HEK293 (cell line): ENCODE results near the gene RAC2.

Experiments
- CTCF ChIA-PET: fragments of 350-600 bp; formaldehyde crosslinking; extraction: SDS; loops from one replicate; lab custom pipeline; 2021; ENCODE audit warnings: antibody characterized with exemption; lab: Yijun Ruan, JAX
- POLR2A ChIA-PET: fragments of 300-600 bp; formaldehyde crosslinking; extraction: SDS; loops from one replicate; lab custom pipeline; 2020; ENCODE audit warnings: antibody characterized with exemption, inconsistent platforms; lab: Yijun Ruan, JAX
- H3K27ac ChIP-seq: fragments of 200-500 bp; sonication (Bioruptor generic); 2 replicates; pipeline ENCODE4 v1.5.1; 2014; ENCODE audit warnings: low read depth, low read length, control low read depth, inconsistent platforms; ENCODE audit errors: extremely low read depth
- H3K36me3 ChIP-seq, 2 experiments: fragments of 200-500 bp in 1 of 2; sonication (Bioruptor generic) in 1 of 2; 1 replicate in 1 of 2; 2 replicates in 1 of 2; pipeline ENCODE4 v1.5.1; 2014 to 2017; ENCODE audit warnings: inconsistent platforms in 2 of 2, low read length in 2 of 2; ENCODE audit not compliant: control insufficient read depth in 2 of 2, insufficient read depth in 1 of 2
- H3K4me1 ChIP-seq: fragments of 200-500 bp; sonication (Bioruptor generic); 2 replicates; pipeline ENCODE4 v1.5.1; 2014; ENCODE audit warnings: mild to moderate bottlenecking, low read length, inconsistent platforms; ENCODE audit not compliant: control insufficient read depth, insufficient read depth
- H3K4me3 ChIP-seq: 2 replicates; pipeline ENCODE4 v1.5.1; 2011; ENCODE audit warnings: low read depth, mild to moderate bottlenecking, control low read depth, low read length, moderate library complexity
- H3K9me3 ChIP-seq: fragments of 200-500 bp; sonication (Bioruptor generic); 2 replicates; pipeline ENCODE4 v1.5.1; 2014; ENCODE audit warnings: low read depth, low read length, inconsistent platforms; ENCODE audit not compliant: control insufficient read depth, insufficient read depth
- PBX3 ChIP-seq: sonication (generic); formaldehyde crosslinking; IDR thresholded peaks from 2 replicates; pipeline ENCODE4 v1.8.1; 2022; ENCODE audit warnings: mild to moderate bottlenecking, moderate library complexity, missing genetic modification reagents
- REST ChIP-seq: fragments of 450-650 bp; formaldehyde crosslinking; IDR thresholded peaks from 2 replicates; pipeline ENCODE4 v1.5.1; 2016; ENCODE audit warnings: missing biosample characterization, missing genetic modification characterization
- SP3 ChIP-seq: fragments of 450-650 bp; formaldehyde crosslinking; IDR thresholded peaks from 2 replicates; pipeline ENCODE4 v1.5.1; 2016; ENCODE audit warnings: missing biosample characterization, missing genetic modification characterization
- TCF7L2 ChIP-seq: IDR thresholded peaks from 2 replicates; pipeline ENCODE4 v1.6.1; 2011; ENCODE audit warnings: low read depth, mild to moderate bottlenecking, inconsistent platforms, low read length, moderate library complexity, borderline replicate concordance
- YY2 ChIP-seq: fragments of 450-650 bp; formaldehyde crosslinking; IDR thresholded peaks from 2 replicates; pipeline ENCODE4 v1.5.1; 2016; ENCODE audit warnings: missing biosample characterization, missing genetic modification characterization
- ZFP3 ChIP-seq: fragments of 450-650 bp; formaldehyde crosslinking; IDR thresholded peaks from 2 replicates; pipeline ENCODE4 v1.5.1; 2016; ENCODE audit warnings: low read depth, missing biosample characterization, missing genetic modification characterization
- ZNF10 ChIP-seq: fragments of 450-650 bp; formaldehyde crosslinking; IDR thresholded peaks from 2 replicates; pipeline ENCODE4 v1.5.1; 2017; ENCODE audit warnings: missing biosample characterization, missing genetic modification characterization
- ZNF214 ChIP-seq: fragments of 450-650 bp; formaldehyde crosslinking; IDR thresholded peaks from 2 replicates; pipeline ENCODE4 v1.5.1; 2017; ENCODE audit warnings: missing biosample characterization, mild to moderate bottlenecking, missing genetic modification characterization, borderline replicate concordance
- ZNF514 ChIP-seq: fragments of 450-650 bp; formaldehyde crosslinking; IDR thresholded peaks from 2 replicates; pipeline ENCODE4 v1.5.1; 2016; ENCODE audit warnings: missing biosample characterization, missing genetic modification characterization
- ZNF571 ChIP-seq: fragments of 450-650 bp; formaldehyde crosslinking; IDR thresholded peaks from 2 replicates; pipeline ENCODE4 v1.5.0; 2017; ENCODE audit warnings: missing biosample characterization, missing genetic modification characterization
- ZNF585B ChIP-seq: fragments of 450-650 bp; formaldehyde crosslinking; IDR thresholded peaks from 2 replicates; pipeline ENCODE4 v1.5.1; 2016; ENCODE audit warnings: missing biosample characterization, missing genetic modification characterization
- ZNF596 ChIP-seq: fragments of 450-650 bp; IDR thresholded peaks from 2 replicates; pipeline ENCODE4 v1.5.0; 2018; ENCODE audit warnings: missing biosample characterization, mild to moderate bottlenecking, missing genetic modification characterization, moderate library complexity
- ZNF660 ChIP-seq: fragments of 450-650 bp; IDR thresholded peaks from 2 replicates; pipeline ENCODE4 v1.5.1; 2018; ENCODE audit warnings: missing biosample characterization, mild to moderate bottlenecking, missing genetic modification characterization
- ZNF692 ChIP-seq: fragments of 450-650 bp; formaldehyde crosslinking; IDR thresholded peaks from 2 replicates; pipeline ENCODE4 v1.5.1; 2016; ENCODE audit warnings: missing biosample characterization, missing genetic modification characterization
- ZNF704 ChIP-seq: fragments of 450-650 bp; formaldehyde crosslinking; IDR thresholded peaks from 2 replicates; pipeline ENCODE4 v1.5.1; 2016; ENCODE audit warnings: missing biosample characterization, missing genetic modification characterization

The RAC2 gene

GRCh38 chr22:37182101-37182948 lies 61.7 kb downstream of the RAC2 start:
- Histone ChIP-seq H3K4me1 (no peaks in the 10 kb centered on the region; the same call in 1 of the 2 replicates), H3K27ac (no peak overlapping the region), H3K9me3 (no peaks in the 10 kb centered on the region), H3K4me3 (no peak overlapping the region), H3K36me3 (no peaks in the 10 kb centered on the region)
- POLR2A ChIA-PET = interaction anchor here (2.5 kb wide), 1 partner anchor 18 kb away, joined by 7 read pairs; no protein-coding TSS in a partner anchor
- CTCF ChIA-PET = interaction anchor here (0.9 kb wide), 1 partner anchor 15 kb away, joined by 3 read pairs; no protein-coding TSS in a partner anchor
- TF ChIP-seq SP3 (tag by site-specific recombination) (no peak), ZNF660 (no peak), PBX3 (no peak), REST (tag by site-specific recombination) (no peak)

- Histone ChIP-seq H3K4me1 (no peaks in the 10 kb centered on the region; the same call in 1 of the 2 replicates), H3K27ac (no peak overlapping the region), H3K9me3 (no peaks in the 10 kb centered on the region), H3K36me3 (no peaks in the 10 kb centered on the region), H3K4me3 (no peak overlapping the region)
- POLR2A ChIA-PET = no interaction called here
- CTCF ChIA-PET = interaction anchor here (0.9 to 1.6 kb wide), 2 partner anchors 15 to 16 kb away, joined by 3 read pairs; no protein-coding TSS in a partner anchor
- TF ChIP-seq ZNF704 (tag by site-specific recombination) = no peak
- no peak for TF ChIP-seq ZNF214 (tag by site-specific recombination)
- no peak for TF ChIP-seq TCF7L2
- no peak for TF ChIP-seq ZNF514 (tag by site-specific recombination)
- TF ChIP-seq ZFP3 = no peak
- TF ChIP-seq ZNF571 (tag by site-specific recombination) = no peak
- no peak for TF ChIP-seq ZNF10
- no peak for TF ChIP-seq ZNF585B
- TF ChIP-seq YY2 (tag by site-specific recombination) = no peak
- no peak for TF ChIP-seq ZNF692 (tag by site-specific recombination)
- TF ChIP-seq ZNF596 (tag by site-specific recombination) = no peak
These were observed 62.4 kb downstream of the RAC2 start for GRCh38 chr22:37181681-37182080.
